ENCODE data around the gene AKT2. TPM values are rescaled to one million over a fixed set of nuclear protein-coding genes. Genes with fewer than 3 reads are reported as not detected.

Gene AKT2
- total and polyA plus RNA-seq, 9 donors, result 78.4 to 160 (median 112) TPM

DNA sequence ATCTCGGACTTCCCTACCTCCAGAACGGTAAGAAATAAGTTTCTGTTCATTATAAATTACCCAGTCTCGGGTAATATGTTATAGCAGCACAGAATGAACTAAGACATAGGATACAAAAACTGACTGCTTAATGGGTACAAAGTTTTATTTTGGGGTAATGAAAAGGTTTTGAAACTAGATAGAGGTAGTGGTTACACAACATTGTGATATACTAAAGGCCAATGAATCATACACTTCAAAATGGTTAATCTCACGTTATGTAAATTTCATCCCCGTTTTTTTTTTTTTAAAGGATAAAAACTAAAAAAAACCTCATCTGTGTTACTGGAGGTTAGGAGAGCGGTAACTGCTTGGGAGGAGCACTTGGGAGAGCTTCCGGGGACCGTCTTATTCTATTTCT is 23.5 kb downstream of the AKT2 start:
- 73 to 81% (median 78%) methylated on average over 8 of the region's 8 CpGs for WGBS, 3 donors
- Histone ChIP-seq H3K27me3 (no peaks in the 10 kb centered on the region), H3K9me3 (no peaks in the 10 kb centered on the region), H3K4me1 (ENCODE audit: insufficient read depth) (no peaks in the 10 kb centered on the region), H3K27ac (no peak overlapping the region), H3K4me3 (no peak overlapping the region), H3K36me3 (no peaks in the 10 kb centered on the region)
- no peak for DNase-seq
- intact Hi-C loops (cut with DNase I), result no loop called here
- TF ChIP-seq CTCF (IDR thresholded peaks at IDR 0.05) (no peak), EP300 (IDR thresholded peaks at IDR 0.05) (no peak), POLR2A (IDR thresholded peaks at IDR 0.05) (no peak)

GRCh38 chr19:40257096-40257517 is 28.0 kb downstream of the AKT2 start:
- intact Hi-C loops (cut with DNase I), result no loop called here
- Histone ChIP-seq H3K36me3 (no peaks in the 10 kb centered on the region), H3K27me3 (no peaks in the 10 kb centered on the region), H3K9me3 (no peaks in the 10 kb centered on the region), H3K4me1 (ENCODE audit: insufficient read depth) (no peaks in the 10 kb centered on the region), H3K4me3 (no peak overlapping the region), H3K27ac (no peak overlapping the region)
- no peak for TF ChIP-seq EP300 (IDR thresholded peaks at IDR 0.05)
- no peak for TF ChIP-seq CTCF (IDR thresholded peaks at IDR 0.05)
- no peak for TF ChIP-seq POLR2A (IDR thresholded peaks at IDR 0.05)
- DNase-seq, result no peak
- WGBS, 3 donors, result 86 to 88% (median 88%) methylated on average over 9 of the region's 9 CpGs

- no peak for DNase-seq
- TF ChIP-seq EP300 (IDR thresholded peaks at IDR 0.05) (no peak), CTCF (IDR thresholded peaks at IDR 0.05) (no peak), POLR2A (IDR thresholded peaks at IDR 0.05) (no peak)
- Histone ChIP-seq H3K36me3 (no peaks in the 10 kb centered on the region), H3K4me3 (no peak overlapping the region), H3K27ac (no peak overlapping the region), H3K4me1 (ENCODE audit: insufficient read depth) (no peaks in the 10 kb centered on the region), H3K9me3 (no peaks in the 10 kb centered on the region), H3K27me3 (no peaks in the 10 kb centered on the region)
- intact Hi-C loops (cut with DNase I), result no loop called here
- WGBS, 3 donors, result 89 to 94% (median 94%) methylated on average over 8 of the region's 8 CpGs
These were observed 28.6 kb downstream of the AKT2 start for GRCh38 chr19:40256512-40256911.

DNA sequence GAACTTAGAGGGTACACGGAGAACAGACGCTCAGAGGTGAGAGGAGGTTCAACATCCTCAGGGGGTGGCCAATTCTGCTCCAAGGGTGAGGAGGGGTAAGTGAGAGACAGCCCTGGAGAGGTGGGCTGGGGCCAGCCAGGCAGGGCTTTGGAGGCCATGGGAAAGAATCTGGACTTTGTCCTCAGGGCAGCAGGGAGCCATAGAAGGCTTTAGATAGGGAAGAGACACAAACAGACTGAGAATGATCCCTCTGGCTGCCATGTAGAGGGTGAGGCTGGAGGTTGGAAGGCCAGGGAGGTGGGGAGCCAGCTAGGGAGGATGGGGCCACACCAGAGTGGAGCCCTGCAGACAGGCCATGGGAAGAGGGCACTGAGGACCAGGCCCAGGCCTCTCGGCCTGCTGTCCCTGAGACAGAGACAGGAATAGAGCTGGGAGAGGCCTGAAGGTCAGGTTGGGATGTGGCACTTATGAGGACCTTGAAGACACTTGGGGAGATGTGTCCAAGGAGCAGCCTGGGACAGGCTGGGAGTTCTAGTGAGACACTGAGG is 29.5 kb downstream of the AKT2 start:
- no peak overlapping the region for H3K4me3 ChIP-seq
- H3K9me3 ChIP-seq, result no peaks in the 10 kb centered on the region
- no peaks in the 10 kb centered on the region for H3K36me3 ChIP-seq
- H3K27me3 ChIP-seq, result no peaks in the 10 kb centered on the region
- intact Hi-C loops (cut with DNase I), result no loop called here
- TF ChIP-seq CTCF (IDR thresholded peaks at IDR 0.05) (no peak), EP300 (IDR thresholded peaks at IDR 0.05) (no peak), POLR2A (IDR thresholded peaks at IDR 0.05) (no peak)
- H3K4me1 ChIP-seq (ENCODE audit: insufficient read depth), result no peaks in the 10 kb centered on the region
- 85 to 89% (median 88%) methylated on average over 3 of the region's 3 CpGs for WGBS, 3 donors
- no peak for DNase-seq
- H3K27ac ChIP-seq, result no peak overlapping the region

Data from ovary (tissue), 9 donors.